GM13976 (cell line): ENCODE measurements around the gene HAGH.

Experiments
- DNase-seq: peaks from one replicate; pipeline ENCODE4 v3.0.0; 2012; ENCODE audit warnings: low spot score
- in situ Hi-C: fragments of 300-500 bp; cut with MboI; formaldehyde crosslinking; loops from one replicate; pipeline ENCODE4 v1.12.0; 2022; ENCODE audit warnings: low sequenced_read_pairs, mixed read lengths, inconsistent platforms; ENCODE audit not compliant: unreplicated experiment
- TF ChIP-seq, protein P1 (sequence below): IDR thresholded peaks from 2 replicates; pipeline ENCODE4 v1.5.1; 2012; ENCODE audit warnings: borderline replicate concordance, mild to moderate bottlenecking; ENCODE audit not compliant: insufficient read depth; ENCODE audit errors: extremely low read depth, missing control alignments, control extremely low read depth

The HAGH gene

DNA sequence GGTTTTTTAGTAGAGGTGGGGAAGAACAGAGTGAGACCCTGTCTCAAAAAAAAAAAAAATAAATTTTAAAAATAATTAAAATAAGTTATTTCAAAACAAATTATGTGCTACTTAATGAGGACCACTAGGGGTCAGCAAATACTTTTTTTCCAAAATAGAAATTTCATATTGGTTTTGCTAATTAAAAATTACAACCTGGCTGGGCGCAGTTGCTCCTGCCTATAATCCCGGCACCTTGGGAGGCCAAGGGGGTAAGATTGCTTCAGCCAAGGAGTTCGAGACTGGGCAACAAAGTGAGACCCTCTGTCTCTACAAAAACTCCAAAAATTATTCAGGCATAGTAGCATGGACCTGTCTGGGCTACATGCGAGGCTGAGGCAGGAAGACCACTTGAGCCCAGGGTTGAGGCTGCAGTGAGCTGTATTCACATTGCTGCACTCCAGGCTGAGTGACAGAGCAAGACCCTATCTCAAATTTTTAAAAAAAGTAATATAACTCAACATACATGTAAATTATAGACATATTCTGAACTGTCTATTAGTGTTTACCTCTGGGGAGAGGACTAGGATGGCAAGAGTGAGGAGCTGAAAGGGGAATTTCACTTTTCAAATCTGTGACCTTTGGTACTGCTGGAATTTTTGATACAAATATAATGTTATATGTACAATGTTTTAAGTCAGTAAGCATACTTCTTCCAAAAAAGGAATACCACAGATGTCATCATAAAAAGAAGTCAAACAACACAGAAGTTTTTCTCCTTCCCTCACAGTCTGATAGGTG, 37.2 kb upstream of the HAGH start:
- in situ Hi-C loops: loop anchor here (10.0 kb wide), 1 partner anchor 71 kb away; no protein-coding TSS in a partner anchor
- TF ChIP-seq, protein P1, sequence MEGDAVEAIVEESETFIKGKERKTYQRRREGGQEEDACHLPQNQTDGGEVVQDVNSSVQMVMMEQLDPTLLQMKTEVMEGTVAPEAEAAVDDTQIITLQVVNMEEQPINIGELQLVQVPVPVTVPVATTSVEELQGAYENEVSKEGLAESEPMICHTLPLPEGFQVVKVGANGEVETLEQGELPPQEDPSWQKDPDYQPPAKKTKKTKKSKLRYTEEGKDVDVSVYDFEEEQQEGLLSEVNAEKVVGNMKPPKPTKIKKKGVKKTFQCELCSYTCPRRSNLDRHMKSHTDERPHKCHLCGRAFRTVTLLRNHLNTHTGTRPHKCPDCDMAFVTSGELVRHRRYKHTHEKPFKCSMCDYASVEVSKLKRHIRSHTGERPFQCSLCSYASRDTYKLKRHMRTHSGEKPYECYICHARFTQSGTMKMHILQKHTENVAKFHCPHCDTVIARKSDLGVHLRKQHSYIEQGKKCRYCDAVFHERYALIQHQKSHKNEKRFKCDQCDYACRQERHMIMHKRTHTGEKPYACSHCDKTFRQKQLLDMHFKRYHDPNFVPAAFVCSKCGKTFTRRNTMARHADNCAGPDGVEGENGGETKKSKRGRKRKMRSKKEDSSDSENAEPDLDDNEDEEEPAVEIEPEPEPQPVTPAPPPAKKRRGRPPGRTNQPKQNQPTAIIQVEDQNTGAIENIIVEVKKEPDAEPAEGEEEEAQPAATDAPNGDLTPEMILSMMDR: peak; percentile 15
- DNase-seq: no peak

DNA sequence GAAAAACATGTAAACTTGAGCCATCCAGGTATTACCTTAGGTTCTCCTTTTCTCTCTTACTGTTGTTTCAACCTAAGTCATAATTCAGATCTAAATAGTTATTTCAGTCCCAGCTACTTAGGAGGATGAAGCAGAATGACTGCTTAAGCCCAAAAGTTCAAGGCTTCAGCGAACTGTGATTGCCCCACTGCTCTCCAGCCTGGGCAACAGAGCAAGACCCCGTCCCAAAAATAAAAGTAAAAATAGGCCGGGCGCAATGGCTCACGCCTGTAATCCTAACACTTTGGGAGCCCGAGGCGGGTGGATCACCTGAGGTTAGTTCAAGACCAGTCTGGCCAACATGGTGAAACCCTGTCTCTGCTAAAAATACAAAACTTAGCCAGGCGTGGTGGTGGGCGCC, 35.8 kb upstream of the HAGH start:
- in situ Hi-C loops: loop anchor here (10.0 kb wide), 1 partner anchor 72 kb away; no protein-coding TSS in a partner anchor
- TF ChIP-seq, protein P1: no peak

DNA sequence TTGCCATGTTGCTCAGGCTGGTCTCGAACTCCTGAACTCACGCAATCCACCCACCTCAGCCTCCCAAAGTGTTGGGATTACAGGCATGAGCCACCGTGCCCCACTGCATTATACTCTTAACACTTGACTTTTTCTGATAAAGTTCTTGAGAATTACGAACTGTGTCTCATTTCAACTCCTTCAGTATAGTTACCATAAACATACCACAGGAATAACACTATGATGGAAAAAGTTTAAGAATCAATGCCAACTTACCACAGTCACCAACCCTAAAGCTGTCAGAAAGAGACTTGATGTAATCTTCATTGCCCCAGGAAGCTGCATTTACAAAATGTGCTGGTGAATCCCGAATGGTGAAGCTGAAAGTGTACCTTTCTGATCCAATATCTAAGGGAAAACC, 35.1 kb upstream of the HAGH start:
- no peak for DNase-seq
- TF ChIP-seq, protein P1: no peak
- in situ Hi-C loops: loop anchor here (10.0 kb wide), 1 partner anchor 73 kb away; no protein-coding TSS in a partner anchor

More for the DNA sequence above, 35.8 kb upstream of the HAGH start:
- no peak for DNase-seq

DNA sequence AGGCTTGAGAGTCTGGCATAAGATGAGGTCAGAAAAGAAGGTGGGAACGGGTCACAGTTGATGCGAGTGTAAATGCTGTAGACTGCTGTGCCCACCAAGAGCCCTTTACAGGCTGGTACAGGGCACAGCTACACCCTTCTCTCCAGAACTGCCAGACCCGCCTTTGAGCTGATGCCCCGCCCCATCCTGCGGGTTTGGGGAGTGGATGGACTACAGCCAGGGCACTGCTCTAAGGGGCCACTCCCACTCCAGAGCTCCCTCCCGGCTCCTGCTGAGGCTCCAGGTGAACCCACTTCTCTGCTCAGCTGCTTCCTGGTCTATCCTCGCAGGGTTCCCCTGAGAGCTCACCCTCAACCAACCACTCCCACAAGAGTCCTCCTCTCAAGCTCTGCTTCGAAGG, 33.0 kb upstream of the HAGH start:
- TF ChIP-seq, protein P1: no peak
- in situ Hi-C loops: loop anchor here (10.0 kb wide), 1 partner anchor 75 kb away; no protein-coding TSS in a partner anchor
- DNase-seq: no peak

DNA sequence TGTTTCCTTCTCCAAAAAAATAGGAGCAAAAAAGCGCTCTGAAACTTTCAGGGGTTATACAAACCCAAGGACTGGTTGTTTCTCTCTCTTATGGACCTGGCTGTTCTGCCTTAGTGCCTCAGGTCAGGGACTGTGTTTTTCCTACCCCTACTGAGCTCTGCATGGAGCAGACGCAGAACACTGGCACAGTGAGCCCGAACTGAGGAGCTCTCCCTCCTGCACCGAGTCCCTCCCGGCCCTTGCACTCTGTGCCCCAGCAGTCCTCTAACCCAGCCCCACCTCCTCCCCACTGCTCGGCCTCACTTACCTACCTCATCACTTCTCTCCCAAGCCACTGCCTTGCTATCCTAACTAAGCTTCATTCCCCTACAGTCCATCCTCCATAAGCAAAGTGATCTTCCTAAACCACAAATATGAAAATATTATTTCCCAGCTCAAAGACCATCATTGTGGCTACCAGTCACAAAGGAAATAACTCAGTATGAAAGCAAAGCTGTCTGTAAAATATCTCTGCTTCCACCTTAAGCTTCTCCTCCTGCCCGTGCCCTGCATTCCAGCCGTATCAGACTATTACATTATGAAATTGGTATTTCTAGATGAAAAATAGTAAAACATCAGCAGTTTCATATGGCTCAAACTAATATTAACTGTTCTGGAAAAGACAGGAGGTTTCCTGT, 31.7 kb upstream of the HAGH start:
- DNase-seq: no peak
- in situ Hi-C loops: no loop called here
- TF ChIP-seq, protein P1: no peak

DNA sequence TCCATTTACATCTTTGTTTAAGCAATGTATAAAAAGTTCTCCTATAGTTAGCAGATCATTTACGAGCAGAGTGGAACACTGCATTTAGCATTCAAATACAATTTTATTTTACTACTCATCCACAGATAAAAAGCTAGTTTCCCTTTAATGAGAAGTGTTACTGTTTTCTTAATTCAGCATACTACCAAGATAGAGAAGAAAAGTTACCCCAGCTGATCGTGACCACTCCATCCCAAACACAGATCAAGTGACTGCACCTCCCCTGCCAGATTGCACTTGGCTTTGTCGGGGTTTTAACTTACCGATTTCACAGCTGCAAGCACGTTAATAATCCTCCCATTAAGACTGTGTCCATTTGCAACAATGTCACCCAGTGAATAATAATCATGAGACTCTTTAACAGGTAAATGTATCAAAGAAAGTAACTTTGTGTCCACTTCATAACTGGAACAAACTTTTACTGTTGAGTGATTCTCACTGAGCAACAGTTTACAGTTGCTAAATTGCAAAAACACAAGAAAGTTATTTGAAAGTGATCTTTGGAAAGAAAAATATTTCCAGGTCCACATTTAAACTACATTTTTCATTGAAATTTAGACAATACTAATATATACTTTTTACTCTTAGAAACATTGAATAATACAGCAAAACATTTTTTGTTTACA, 30.9 kb upstream of the HAGH start:
- TF ChIP-seq, protein P1: no peak
- in situ Hi-C loops: no loop called here

More for the DNA sequence above, 30.9 kb upstream of the HAGH start:
- no peak for DNase-seq
